Esophagus muscularis mucosa (tissue), 2 donors: Measurements from ENCODE around the gene TBC1D26.
"Not testable (repeated sequence)": the region's sequence is repeated elsewhere in the genome, so short reads cannot be mapped to it uniquely, and the experiment has no call there.

ENCODE experiments used
- EP300 ChIP-seq: sonication (generic); formaldehyde crosslinking; IDR thresholded peaks from one replicate; pipeline ENCODE4 v1.6.1; 2017; ENCODE audit warnings: antibody characterized with exemption
- POLR2A ChIP-seq: fragments of 450-650 bp; IDR thresholded peaks from one replicate; pipeline ENCODE4 v1.6.1; 2017; ENCODE audit warnings: antibody characterized with exemption, moderate library complexity, mild to moderate bottlenecking, low read depth

GRCh38 chr17:15704239-15704638, 27.8 kb upstream of the TBC1D26 start:
- TF ChIP-seq EP300, POLR2A: not testable (repeated sequence)
